HG02870 (cell line): ENCODE results near the gene SMIM35.

Experiments used
- ATAC-seq: cut with Tn5 transposase; IDR thresholded peaks from one replicate; pipeline ENCODE4 v1.9.1; 2021; ENCODE audit warnings: mild to moderate bottlenecking, moderate library complexity; ENCODE audit not compliant: unreplicated experiment

Gene SMIM35

DNA sequence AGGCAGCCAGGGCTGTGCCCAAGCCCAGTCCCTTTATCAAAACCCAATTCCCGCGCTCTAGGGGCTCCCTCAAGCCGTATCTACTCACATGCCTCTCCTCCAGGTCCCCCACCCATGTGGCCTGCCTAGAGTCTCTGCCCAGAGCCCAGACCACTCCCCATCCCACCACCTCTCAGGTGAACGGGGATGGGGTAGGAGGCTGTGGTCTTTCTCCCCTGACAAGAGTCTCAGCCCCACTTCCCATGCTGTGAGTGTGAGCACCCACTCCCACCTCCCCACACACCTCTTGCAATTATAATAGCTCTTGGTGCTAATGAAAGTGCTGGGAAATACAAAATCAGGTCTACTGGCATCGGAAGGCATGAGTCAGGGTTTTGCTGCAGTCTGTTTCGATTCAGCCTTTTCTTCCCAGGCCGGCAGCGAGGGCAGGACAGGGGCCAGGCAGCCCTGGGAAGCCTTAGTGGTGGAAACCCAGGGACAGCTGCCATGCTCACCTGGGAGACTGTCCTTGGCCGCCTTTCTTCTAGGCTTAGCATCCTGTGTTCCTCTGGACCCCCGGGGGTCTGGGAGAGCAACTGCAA, 26.6 kb downstream of the SMIM35 start:
- ATAC-seq, result no peak

DNA sequence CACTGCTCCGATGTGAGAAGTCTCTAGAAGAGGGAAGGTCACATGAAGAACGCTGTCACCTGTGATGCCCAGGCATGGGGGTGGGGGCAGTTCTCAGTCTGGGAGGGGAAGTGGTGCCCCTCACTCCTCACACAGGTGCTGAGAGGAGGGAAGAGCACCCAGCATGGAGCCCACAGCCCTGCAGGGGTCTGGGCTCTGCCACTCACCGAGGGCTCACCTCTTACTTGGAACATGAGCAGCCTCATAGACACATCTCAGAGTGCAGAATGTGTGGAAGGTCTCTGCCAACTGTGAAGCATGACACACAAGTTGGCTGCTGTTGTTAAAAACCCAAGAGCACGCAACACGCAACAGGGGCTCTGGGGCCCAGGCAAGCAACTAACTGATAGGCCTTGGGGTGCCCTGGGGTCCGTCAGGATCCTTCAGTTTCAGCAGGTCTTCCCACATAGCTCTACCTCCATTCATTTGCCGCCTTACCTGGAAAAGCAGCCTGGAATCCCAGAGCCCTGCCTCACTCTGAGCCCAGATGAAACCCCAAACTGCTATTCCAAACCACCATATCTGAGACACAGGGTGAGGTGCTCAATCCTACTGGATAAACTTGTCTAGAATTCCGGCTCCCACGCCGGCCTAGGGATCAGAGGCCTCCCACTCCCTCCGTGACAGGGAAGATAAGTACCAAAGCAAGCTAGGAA, 27.4 kb downstream of the SMIM35 start:
- ATAC-seq, result no peak

DNA sequence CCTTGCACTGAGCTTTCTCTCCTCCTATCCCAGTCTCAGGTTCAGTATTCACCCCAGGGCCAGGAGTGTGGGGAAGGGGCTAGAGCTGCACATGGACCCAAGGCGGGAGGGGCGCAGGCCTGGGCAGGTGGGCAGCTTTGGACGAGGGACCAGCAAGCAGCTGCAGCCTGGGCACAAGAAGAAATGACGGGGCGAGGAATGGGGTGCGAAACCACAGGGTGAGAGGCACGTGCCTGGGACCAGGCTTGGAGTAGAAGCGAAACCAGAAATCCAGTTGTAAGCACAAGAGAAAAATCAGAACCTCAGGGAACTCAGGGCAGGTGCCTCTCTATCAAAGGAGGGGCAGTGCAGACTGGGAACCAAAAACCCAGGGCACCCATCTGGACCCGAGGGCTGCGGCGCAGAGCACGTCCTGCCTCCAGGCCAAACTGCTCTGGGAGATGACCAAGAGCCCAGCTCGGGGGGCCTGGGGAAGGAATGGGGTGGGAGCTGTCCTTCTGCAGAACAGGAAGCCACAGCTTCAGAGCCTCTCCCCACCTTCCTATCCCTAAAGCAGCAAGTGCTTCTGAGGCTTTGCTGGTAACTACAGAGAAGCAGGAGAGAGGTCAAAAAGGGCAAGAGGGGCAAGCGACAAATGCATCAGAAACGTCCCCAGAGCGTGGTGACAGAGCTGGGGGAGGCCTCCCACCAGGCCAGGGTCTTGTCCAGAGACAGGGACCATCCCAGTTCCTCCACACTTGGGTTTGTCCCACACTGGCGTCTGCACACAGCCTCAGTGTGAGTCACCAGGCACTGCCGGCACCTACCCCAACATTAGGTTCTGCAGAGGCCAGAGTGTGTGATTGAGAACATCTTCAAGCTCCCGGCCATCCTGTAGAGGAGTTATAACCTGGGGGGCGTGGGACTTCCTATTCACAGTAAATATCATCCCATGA, 28.2 kb downstream of the SMIM35 start:
- ATAC-seq, result no peak

DNA sequence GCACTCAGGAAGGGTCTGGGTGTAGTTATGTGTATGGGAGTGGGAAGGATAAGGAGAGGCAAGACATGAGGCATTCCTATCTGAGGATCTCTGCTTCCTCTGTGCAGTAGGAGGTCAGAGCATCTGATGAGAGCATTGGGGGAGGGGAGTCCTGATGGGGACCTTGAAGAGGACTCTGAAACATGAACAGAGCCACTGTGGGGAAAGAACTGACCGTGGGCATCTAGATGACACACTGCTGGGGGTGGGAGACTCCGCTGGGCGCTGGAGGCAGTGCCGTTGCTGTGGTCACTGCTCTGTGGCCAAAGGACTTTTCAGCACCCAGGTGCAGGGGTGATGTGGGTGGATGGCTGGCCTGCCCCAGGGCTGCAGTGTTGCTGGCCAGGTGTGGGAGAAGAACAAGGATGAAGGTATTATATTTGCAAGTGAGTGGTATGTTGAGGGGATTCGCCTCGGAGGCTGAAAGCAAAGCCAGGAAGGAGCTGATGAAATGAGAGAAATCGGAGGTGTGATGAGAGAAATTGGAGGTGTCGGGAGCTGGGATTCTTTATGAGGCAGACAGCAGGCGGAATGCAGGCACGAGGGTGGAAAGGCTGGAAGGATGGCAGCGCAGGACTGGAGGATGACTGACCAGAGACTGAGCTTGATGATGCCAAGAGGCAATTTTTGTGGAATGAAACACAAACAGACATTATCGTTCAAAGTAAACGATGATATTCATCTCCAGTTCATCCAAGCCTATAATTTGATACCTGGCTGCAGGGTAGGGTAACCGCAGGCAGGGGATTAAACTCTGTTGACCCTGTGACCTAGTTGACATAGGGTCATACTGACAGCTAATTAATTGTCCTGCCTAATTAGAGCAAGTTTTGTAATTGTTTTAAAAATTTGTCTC, 29.3 kb downstream of the SMIM35 start:
- ATAC-seq, result no peak

DNA sequence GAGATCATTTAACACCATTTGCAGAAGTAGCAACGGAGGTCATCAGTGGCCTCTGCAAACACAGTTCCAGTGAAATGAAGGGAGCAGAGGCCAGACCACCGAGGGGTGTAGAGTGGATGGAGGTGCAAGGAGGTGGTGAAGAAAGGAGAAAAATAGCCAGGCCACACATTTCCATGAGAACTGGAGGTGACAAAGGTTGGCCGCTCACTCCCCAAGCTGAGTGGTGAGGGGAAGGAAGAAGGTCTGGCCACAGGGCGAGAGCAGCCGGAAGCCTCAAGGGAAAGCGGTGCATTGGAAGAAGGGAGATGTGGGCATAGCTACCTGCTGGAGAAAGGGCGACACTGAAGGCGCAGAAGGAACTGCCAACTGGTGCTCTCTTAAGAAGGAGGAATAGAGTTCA, 30.0 kb downstream of the SMIM35 start:
- no peak for ATAC-seq

DNA sequence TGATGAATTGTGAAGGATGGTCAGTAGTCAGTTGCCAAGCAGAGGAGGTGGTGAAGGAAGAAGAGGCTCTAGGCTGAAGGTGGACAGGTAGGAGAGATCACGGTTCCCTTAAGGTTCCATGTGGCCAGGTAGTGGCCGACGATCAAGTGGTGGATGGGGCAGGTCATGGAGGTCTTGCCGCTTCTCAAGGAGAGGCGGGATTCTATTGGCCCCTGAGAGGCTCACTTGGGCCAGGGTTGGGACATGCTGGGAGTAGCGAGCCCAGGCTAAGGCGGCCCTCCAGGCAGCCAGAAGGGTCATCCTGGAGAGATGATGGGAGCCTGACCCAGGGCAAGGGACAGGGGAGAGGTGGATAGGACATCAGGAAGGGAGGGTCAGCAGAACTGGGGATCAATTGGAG, 30.8 kb downstream of the SMIM35 start:
- no peak for ATAC-seq

DNA sequence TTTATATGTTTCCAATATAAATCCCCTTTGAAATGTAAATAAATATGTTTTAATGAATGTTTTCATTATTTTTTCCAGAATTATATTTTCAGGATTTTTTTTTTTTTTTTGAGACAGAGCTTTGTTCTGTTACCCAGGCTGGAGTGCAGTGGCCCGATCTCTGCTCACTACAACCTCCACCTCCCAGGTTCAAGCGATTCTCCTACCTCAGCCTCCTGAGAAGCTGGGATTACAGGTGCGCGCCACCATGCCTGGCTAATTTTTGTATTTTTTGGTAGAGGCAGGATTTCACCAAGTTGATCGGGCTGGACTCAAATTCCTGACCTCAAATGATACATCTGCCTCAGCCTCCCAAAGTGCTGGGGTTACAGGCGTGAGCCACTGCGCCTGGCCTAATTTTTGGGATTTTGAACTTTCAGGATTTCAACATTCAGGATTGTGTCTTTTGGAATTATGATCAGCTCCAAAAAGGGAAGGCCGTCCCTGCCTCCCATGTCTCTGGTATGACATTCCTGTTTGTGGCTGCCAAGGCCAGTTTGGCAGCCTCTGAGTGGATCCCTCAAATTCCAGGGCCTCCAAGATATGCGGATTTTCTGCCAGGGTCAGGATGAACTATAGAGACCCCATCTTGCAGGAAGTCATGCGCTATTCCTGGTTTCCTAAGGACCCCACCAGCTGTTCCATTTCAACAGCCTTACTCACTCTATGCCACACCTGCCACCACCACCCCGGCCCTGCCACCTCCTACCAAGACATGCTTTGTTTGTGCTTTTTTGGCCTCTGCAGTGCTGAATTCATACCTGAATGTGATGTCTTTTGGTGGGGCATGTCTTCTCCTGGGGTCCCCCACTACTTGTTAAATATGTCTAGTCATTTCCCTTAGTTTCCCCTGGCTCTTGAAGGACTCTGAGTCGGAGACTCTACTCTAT, 31.8 kb downstream of the SMIM35 start:
- no peak for ATAC-seq

DNA sequence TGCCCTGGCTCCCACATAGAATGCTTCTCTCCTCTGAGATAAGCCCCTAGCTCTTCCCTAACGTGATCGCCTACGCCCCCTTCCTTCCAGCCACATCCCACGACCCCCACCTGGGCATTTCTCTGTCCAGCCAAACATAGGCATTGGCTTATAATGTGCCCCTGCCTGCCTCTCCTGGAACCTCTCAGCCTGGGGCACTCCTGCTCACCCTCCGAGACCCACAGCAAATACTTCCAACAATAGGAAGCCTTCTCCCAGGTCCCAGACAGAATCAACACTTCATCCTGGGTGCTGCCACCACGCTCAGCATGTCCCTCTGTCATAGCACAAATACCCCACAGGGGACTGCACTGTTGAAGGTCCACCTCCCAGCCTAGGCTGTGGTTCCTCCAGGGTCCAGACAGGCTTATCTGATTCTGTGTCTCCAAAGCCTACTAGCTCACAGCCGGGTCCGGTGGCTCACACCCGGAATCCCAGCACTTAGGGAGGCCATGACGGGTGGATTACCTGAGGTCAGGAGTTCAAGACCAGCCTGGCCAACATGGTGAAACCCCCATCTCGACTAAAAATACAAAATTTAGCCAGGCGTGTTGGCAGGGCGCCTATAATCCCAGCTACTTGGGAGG, 34.1 kb downstream of the SMIM35 start:
- no peak for ATAC-seq

DNA sequence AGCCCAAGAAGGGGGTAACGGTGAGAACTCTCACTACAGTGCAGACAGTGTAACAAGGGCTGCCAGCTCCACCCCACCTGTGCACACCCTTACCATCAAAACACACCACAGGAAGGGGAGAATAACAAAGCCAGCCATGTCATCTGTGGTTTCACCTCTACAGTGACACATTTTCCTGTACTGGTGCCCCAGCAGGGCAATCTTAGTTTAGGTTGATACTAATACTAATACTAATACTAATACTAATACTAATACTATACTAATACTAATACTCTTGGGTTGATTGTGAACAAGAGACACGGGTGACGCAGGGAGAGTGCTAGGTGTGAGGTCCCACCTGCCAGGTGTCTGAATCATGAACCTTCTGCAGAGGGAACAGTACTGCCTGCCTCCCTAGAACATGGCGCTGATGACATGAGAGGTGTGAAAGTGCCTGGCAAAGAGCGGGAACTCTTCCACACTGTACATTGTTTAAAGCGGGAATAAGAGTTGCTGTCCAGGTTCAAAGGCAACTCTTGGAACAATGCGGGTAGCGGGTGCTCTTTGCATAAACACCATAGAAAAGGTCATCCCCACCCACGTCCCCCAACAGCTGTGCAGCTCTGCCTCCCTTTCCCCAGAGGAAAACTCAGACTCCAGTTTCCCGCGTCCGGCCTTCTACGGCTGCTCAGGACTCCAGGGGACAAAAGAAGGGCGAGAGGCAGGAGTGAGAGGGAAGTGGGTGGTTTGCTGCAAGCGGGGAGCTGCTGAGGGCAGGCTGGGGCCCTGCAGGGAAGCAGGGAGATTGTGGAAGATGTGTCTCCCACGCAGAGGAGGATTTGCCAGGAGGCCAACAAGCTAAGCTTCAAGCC, 34.9 kb downstream of the SMIM35 start:
- ATAC-seq, result no peak

DNA sequence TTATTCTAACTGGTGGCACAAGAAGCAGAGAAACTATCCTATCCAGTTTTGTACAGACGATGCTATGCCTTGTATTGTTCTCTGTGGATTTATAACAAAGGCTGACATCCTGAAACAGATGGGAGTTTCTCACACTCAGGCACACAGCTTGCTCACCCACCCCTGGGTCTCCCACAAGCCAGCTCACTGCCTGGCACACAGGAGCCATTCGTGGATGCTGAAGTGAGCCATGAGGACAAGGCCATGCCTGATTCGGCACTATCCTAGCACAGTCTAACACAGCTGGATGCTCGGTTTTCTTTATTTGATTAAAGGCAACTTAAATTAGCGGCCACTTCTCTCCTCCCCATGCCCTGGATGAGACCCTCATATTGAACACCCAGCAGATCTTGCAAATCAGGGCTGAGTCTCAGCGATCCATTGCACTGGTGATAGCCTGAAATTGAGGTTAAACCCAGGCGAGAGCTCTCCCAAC, 35.6 kb downstream of the SMIM35 start:
- ATAC-seq, result no peak

DNA sequence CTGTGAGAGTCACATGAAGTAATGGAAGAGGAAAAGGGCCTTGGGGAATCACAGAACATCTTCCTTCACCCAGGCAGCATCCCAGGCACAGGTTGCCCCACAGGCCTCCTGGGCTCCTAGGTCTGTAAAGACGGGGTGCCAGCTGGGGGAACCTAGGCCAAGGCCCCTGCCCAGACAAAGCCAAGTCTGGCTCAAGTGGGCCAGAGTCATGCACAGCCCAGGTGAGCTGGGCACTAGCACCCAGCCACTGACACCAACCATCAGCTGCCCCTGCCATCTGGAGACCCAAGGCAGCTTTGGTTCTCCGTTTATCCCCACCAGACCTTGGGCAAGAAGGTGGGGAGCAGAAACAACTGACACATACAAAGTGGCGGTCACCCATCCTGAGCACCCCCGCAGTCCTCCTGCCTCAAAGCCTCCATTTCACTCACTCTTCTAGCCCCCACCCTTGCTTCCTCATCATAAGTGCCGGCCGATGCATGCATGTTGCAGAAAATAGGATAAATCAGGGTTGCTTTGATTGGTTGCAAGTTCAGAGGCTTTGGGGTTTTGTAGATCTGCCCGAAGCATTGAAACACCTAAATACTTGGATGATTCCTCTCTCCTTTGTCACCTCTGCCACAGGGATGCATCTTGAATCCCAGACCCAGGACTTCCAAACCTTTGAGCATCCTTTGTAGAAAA, 36.4 kb downstream of the SMIM35 start:
- ATAC-seq, result no peak

DNA sequence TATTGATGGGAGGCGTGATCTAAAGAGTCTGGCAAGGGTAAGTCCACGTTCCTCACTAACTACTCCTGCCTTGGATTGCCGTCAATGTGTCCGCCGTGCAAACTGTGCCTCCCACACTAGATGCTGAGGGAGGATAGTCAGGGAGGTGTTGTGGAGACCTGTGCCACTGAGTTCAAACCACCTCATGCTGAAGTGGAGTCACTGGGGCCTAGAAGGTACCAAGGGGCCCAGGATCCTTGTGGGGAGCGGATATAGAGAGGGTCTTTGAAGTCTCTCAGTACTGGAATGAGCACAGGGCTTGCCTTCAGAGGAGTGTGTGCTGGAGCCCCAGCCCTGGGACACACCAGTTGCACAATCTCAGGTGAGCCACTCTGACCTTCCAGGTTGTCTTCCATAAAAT, 37.0 kb downstream of the SMIM35 start:
- ATAC-seq, result no peak

DNA sequence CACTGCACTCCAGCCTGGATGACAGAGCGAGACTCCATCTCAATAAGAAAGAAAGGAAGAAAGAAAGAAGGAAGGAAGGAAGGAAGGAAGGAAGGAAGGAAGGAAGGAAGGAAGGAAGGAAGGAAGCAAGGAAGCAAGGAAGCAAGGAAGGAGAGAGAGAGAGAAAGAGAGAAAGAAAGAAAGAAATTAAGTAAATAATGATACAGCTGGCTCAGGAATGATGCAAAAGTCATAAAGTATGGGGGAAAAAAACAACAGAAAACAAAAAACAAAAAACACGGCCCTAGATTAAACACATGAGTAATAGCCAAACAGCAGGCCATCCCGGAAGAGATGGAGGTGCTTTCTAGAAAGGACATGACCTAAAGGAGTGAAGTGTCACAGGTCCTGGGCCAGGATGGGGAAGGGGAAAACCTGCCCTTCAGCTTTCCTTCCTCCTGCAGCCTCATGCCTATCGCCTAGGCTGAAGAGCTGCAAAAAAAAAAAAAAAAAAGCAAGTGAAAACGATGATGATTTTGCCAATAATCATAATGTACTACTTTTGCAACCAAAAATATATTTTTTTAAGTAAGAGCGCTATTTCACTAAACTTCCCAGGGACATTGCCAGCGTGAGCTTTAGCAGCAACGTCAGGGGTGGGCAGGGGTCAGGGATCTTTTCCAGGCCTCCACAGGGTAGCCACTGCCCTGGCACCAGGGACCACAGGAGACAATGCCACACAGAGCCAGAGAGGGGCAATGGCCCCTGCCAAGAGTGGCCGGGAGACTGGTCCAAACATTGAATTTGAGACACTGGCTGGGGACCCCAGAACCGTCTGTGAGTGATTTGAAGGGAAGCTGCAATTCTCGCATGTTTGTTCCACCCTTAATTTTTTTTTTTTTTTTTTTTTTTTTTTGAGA, 38.0 kb downstream of the SMIM35 start:
- no peak for ATAC-seq

DNA sequence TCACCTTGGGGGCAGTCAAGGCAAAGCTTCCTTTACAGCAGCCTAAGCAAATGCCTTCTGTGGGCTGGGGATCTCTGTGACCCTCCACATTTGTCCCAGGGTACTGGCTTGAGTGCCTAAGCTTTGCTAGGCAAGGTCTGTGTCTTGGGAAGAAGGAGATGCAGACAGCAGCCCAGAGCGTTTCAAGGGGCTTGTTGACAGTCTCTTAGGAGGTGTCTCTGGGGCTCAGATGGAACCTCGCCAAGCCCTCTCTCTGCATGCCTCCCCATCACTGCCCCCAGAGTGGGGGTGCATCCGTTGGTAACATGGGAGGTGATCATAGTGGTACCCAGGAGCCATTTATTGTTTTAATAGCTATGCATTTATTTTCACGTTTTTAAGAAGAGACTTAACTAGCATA, 39.0 kb downstream of the SMIM35 start:
- ATAC-seq, result no peak

DNA sequence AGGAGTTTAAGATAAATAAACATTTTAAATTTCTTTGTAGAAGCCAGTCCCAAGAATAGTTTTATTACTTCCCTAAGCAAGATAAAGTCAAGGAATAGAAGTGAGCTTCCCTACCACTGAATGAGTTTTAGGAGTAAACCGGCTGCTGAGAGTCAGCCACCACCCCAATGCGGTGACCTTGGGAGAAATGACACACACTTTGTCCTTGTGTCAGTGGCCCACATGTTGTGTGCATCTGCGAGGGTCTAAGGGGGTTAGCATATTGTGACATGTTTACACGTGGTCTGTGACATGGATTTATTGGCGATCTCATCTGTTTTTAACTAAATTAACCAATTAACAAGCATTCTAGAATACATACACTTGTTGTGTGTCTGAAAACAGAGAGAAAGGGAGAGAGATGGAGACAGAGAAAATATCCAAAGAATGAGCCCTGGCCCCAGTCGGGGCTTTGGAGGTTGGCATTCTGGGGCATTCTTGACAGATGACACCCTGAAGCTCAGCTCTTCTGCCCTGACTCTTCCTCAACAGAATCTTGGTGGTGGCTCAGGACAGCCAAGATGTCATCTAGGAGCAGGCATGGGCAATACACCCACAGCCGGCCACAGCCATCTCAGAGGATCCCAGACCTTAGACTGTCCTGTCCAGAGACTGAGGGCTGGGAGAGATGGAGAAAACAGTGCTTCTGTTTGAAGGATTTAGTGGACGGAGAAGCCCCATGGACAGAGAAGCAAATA, 39.6 kb downstream of the SMIM35 start:
- ATAC-seq, result no peak
